ENCODE data around the gene GPR17.

Gene GPR17

GRCh38 chr2:127673291-127674069 lies 27.5 kb downstream of the GPR17 start:
- DNase-seq = no peak

- DNase-seq = no peak
These were observed 28.6 kb downstream of the GPR17 start for GRCh38 chr2:127674241-127675209.

GRCh38 chr2:127675331-127676261 lies 29.6 kb downstream of the GPR17 start, which contains the start of gene LIMS2:
Gene LIMS2, minus strand, starts transcription at chr2:127675530. Its CDS starts 506 bp downstream, at chr2:127675024.
- DNase-seq = no peak

GRCh38 chr2:127676906-127677305 lies 31.0 kb downstream of the GPR17 start:
- DNase-seq = no peak

GRCh38 chr2:127678531-127678930 lies 32.6 kb downstream of the GPR17 start:
- no peak for DNase-seq

GRCh38 chr2:127678991-127679390 lies 33.0 kb downstream of the GPR17 start:
- DNase-seq = no peak

- no peak for DNase-seq
These were observed 33.9 kb downstream of the GPR17 start for GRCh38 chr2:127679680-127680361.

GRCh38 chr2:127680706-127681287 lies 34.8 kb downstream of the GPR17 start:
- DNase-seq = no peak

GRCh38 chr2:127681288-127681804 lies 35.4 kb downstream of the GPR17 start:
- no peak for DNase-seq

- DNase-seq = no peak
These were observed 36.3 kb downstream of the GPR17 start for GRCh38 chr2:127681976-127682857.

- DNase-seq = no peak
These were observed 37.1 kb downstream of the GPR17 start for GRCh38 chr2:127683056-127683455.

GRCh38 chr2:127683757-127684156 lies 37.8 kb downstream of the GPR17 start:
- no peak for DNase-seq

- no peak for DNase-seq
These were observed 39.6 kb downstream of the GPR17 start for GRCh38 chr2:127685410-127686080.

- no peak for DNase-seq
These were observed 42.5 kb downstream of the GPR17 start for GRCh38 chr2:127688405-127688804.

GRCh38 chr2:127690696-127691095 lies 44.7 kb downstream of the GPR17 start:
- no peak for DNase-seq

GRCh38 chr2:127694986-127695385 lies 49.0 kb downstream of the GPR17 start:
- no peak for DNase-seq

GRCh38 chr2:127695491-127696472 lies 49.8 kb downstream of the GPR17 start:
- DNase-seq = peak; percentile 39

- no peak for DNase-seq
These were observed 51.7 kb downstream of the GPR17 start for GRCh38 chr2:127697482-127698180.

Data from activated CD4-positive, alpha-beta T cell treated with anti-CD3 and anti-CD28 coated beads for 1 hour (primary cell).